ENCODE measurements around the gene ABCG2. TPM values are rescaled to one million over a fixed set of nuclear protein-coding genes. Genes with fewer than 3 reads are reported as not detected.

The ABCG2 gene
- polyA plus RNA-seq, 1 of the 3 experiments (the other 2 are of a cell fraction): 0.02 TPM

DNA sequence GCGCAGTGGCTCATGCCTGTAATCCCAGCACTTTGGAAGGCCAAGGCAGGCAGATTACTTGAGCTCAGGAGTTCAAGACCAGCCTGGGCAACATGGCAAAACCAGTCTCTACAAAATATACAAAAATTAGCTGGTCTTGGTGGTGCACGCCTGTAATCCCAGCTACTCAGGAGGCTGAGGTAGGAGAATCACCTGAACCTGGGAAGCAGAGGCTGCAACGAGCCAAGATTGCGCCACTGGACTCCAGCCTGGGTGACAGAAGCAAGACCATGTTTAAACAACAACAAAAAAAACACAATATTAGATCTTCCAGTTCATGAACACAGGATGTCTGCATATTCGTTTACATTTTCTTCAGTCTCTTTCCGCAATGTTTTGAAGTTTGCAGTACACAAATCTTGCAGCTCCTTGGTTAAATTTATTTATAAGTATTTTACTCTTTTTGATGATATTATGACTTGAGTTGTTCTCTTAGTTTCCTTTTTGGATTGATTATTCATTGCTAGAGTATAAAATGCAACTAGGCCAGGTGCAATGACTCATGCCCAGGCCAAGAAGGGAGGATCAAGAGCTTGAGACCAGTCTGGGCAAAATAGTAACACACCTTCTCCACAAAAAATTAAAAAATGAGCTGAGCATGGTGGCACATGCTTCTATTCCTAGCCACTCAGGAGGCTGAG, 30.4 kb upstream of the ABCG2 start:
- Histone ChIP-seq H3K9me3 (no peaks in the 10 kb centered on the region; the same call in 1 of the 2 replicates), H3K4me3 (ENCODE audit: low read depth in 2 of 2, low read length in 1 of 2) (no peak overlapping the region), H3F3A (replicated peaks; ENCODE audit: insufficient read depth) (no peaks in the 10 kb centered on the region), H3K36me3 (replicated peaks in 1 of 2; ENCODE audit: control insufficient read depth in 1 of 2, insufficient read depth in 2 of 2, low read length in 1 of 2) (no peaks in the 10 kb centered on the region), H2AFZ (ENCODE audit: low read depth) (no peak overlapping the region), H3K27ac (ENCODE audit: low read depth in 2 of 2, low read length in 1 of 2) (no peak overlapping the region), H3K9me2 (no peaks in the 10 kb centered on the region), H3K4me1 (ENCODE audit: control insufficient read depth in 1 of 2, insufficient read depth in 2 of 2, low read depth in 1 of 2, low read length in 1 of 2) (no peaks in the 10 kb centered on the region), H4K20me1 (ENCODE audit: insufficient read depth) (no peaks in the 10 kb centered on the region), H3K4me2 (no peak overlapping the region), H3K9ac (no peak overlapping the region), H3K79me2 (ENCODE audit: insufficient read depth) (no peaks in the 10 kb centered on the region), H3K27me3 (ENCODE audit: insufficient read depth) (no peaks in the 10 kb centered on the region; the same call in 1 of the 2 replicates)
- no peak for DNase-seq
- no peak for TF ChIP-seq RXRA (IDR thresholded peaks at IDR 0.05; ENCODE audit: borderline replicate concordance, low read depth)
- TF ChIP-seq EZH2phosphoT487 (IDR thresholded peaks at IDR 0.05; ENCODE audit: borderline replicate concordance, low read depth): no peak
- no peak for TF ChIP-seq TEAD4 (IDR thresholded peaks at IDR 0.05; ENCODE audit: borderline replicate concordance, insufficient read depth)
- TF ChIP-seq MAX (IDR thresholded peaks at IDR 0.05; ENCODE audit: low read depth): no peak
- no peak for TF ChIP-seq RFX5 (IDR thresholded peaks at IDR 0.05; ENCODE audit: low read length)
- no peak for TF ChIP-seq MXI1 (IDR thresholded peaks at IDR 0.05; ENCODE audit: low read depth, low read length)
- TF ChIP-seq POLR2AphosphoS5 (IDR thresholded peaks at IDR 0.05; ENCODE audit: low read depth, low read length): no peak
- TF ChIP-seq SIN3A (IDR thresholded peaks at IDR 0.05; ENCODE audit: borderline replicate concordance, low read depth, low read length): no peak
- TF ChIP-seq, protein P1, sequence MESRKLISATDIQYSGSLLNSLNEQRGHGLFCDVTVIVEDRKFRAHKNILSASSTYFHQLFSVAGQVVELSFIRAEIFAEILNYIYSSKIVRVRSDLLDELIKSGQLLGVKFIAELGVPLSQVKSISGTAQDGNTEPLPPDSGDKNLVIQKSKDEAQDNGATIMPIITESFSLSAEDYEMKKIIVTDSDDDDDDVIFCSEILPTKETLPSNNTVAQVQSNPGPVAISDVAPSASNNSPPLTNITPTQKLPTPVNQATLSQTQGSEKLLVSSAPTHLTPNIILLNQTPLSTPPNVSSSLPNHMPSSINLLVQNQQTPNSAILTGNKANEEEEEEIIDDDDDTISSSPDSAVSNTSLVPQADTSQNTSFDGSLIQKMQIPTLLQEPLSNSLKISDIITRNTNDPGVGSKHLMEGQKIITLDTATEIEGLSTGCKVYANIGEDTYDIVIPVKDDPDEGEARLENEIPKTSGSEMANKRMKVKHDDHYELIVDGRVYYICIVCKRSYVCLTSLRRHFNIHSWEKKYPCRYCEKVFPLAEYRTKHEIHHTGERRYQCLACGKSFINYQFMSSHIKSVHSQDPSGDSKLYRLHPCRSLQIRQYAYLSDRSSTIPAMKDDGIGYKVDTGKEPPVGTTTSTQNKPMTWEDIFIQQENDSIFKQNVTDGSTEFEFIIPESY (IDR thresholded peaks at IDR 0.05; ENCODE audit: borderline replicate concordance, low read depth): no peak
- no peak for TF ChIP-seq MEF2A (IDR thresholded peaks at IDR 0.05; ENCODE audit: borderline replicate concordance, low read depth)
- no peak for TF ChIP-seq RCOR1 (IDR thresholded peaks at IDR 0.05; ENCODE audit: low read length)
- no peak for TF ChIP-seq CTCF (IDR thresholded peaks at IDR 0.05)
- no peak for TF ChIP-seq PBX3 (IDR thresholded peaks at IDR 0.05)
- TF ChIP-seq USF2 (IDR thresholded peaks at IDR 0.05; ENCODE audit: borderline replicate concordance, low read depth, low read length): no peak
- TF ChIP-seq REST (IDR thresholded peaks at IDR 0.05; ENCODE audit: low read depth, low read length): no peak
- ChIA-PET POLR2A (no interaction called here), CTCF (interaction anchor here (1.3 kb wide), 1 partner anchor 23 kb away, joined by 8 read pairs; no protein-coding TSS in a partner anchor)
- 80% methylated on average over 6 of the region's 6 CpGs for WGBS (ENCODE audit: low lambda C conversion rate)
